Fibroblast of mammary gland (primary cell): Measurements from ENCODE around the gene ATXN1.

Source experiments
- DNase-seq: peaks from one replicate; pipeline ENCODE4 v3.0.0-alpha.2; 2010; ENCODE audit warnings: low read depth
- H3K4me3 ChIP-seq: 2 replicates; pipeline ENCODE4 v1.5.1; 2011; ENCODE audit warnings: low read depth, mild to moderate bottlenecking, low read length, moderate library complexity; ENCODE audit not compliant: control insufficient read depth
- CTCF ChIP-seq: conservative IDR thresholded peaks from 2 replicates; pipeline ENCODE4 v1.5.1; 2011; ENCODE audit warnings: low read depth, low read length, inconsistent platforms; ENCODE audit not compliant: control insufficient read depth, insufficient read depth

The ATXN1 gene

GRCh38 chr6:16322666-16323312, 438.5 kb downstream of the ATXN1 start:
- TF ChIP-seq CTCF: no peak
- peak; percentile 87 for DNase-seq
- no peak overlapping the region for H3K4me3 ChIP-seq

- no peak overlapping the region for H3K4me3 ChIP-seq
- DNase-seq: no peak
- no peak for TF ChIP-seq CTCF
These were observed 439.4 kb downstream of the ATXN1 start for GRCh38 chr6:16321826-16322225.

GRCh38 chr6:16321341-16321710, 439.9 kb downstream of the ATXN1 start:
- H3K4me3 ChIP-seq: no peak overlapping the region
- TF ChIP-seq CTCF: no peak

GRCh38 chr6:16320533-16321340, 440.5 kb downstream of the ATXN1 start:
- DNase-seq: peak; percentile 79
- no peak for TF ChIP-seq CTCF
- H3K4me3 ChIP-seq: no peak overlapping the region

More at GRCh38 chr6:16321341-16321710, 439.9 kb downstream of the ATXN1 start:
- no peak for DNase-seq

- TF ChIP-seq CTCF: no peak
- H3K4me3 ChIP-seq: no peak overlapping the region
- DNase-seq: peak; percentile 96
These were observed 441.3 kb downstream of the ATXN1 start for GRCh38 chr6:16319813-16320532.

- DNase-seq: no peak
- no peak for TF ChIP-seq CTCF
- H3K4me3 ChIP-seq: no peak overlapping the region
These were observed 442.1 kb downstream of the ATXN1 start for GRCh38 chr6:16318953-16319720.
